Right atrium auricular region (tissue), 2 donors: ENCODE measurements around the gene HOXB3. TPM values are rescaled to one million over a fixed set of nuclear protein-coding genes. Genes with fewer than 3 reads are reported as not detected.

Experiments used
- DNase-seq: peaks from one replicate; pipeline ENCODE4 v3.0.0-alpha.2; 2019; ENCODE audit warnings: low spot score
- H3K27ac ChIP-seq, 2 donors: fragments of 200-600 bp; sonication (generic); 1 replicate in 1 of 2; 2 replicates in 1 of 2; pipeline ENCODE4 v1.5.1; 2016 to 2019
- H3K27me3 ChIP-seq, 2 donors: fragments of 200-600 bp; sonication (generic); one replicate each; pipeline versions ENCODE4 v1.5.1 to v1.6.0; 2017 to 2019
- H3K36me3 ChIP-seq: fragments of 200-600 bp; sonication (generic); one replicate; pipeline ENCODE4 v1.5.1; 2016
- H3K4me1 ChIP-seq, 2 donors: fragments of 200-600 bp; sonication (generic); one replicate each; pipeline versions ENCODE4 v1.5.1 to v1.6.0; 2017 to 2019
- H3K4me3 ChIP-seq, 2 donors: fragments of 200-600 bp; sonication (generic); 1 replicate in 1 of 2; 2 replicates in 1 of 2; pipeline ENCODE4 v1.5.1; 2017 to 2019; ENCODE audit warnings: mild to moderate bottlenecking in 1 of 2, moderate library complexity in 1 of 2
- H3K9me3 ChIP-seq, 2 donors: fragments of 200-600 bp; sonication (generic); one replicate each; pipeline ENCODE4 v1.5.1; 2019
- total RNA-seq, 2 donors: library from RNA; depleted of rRNA; stranded (reverse); fragments of >200 nt; gene quantifications; one replicate each; pipeline ENCODE4 v1.1.0, GENCODE V29; 2016
- TF ChIP-seq, protein P1 (sequence below), 2 donors: fragments of 200-600 bp; sonication (generic); IDR thresholded peaks; one replicate each; pipeline ENCODE4 v1.5.1; 2019; ENCODE audit warnings: antibody characterized with exemption in 2 of 2

HOXB3 gene
- total RNA-seq, 2 donors from 2014 or later = 0.82 to 1.2 TPM

DNA sequence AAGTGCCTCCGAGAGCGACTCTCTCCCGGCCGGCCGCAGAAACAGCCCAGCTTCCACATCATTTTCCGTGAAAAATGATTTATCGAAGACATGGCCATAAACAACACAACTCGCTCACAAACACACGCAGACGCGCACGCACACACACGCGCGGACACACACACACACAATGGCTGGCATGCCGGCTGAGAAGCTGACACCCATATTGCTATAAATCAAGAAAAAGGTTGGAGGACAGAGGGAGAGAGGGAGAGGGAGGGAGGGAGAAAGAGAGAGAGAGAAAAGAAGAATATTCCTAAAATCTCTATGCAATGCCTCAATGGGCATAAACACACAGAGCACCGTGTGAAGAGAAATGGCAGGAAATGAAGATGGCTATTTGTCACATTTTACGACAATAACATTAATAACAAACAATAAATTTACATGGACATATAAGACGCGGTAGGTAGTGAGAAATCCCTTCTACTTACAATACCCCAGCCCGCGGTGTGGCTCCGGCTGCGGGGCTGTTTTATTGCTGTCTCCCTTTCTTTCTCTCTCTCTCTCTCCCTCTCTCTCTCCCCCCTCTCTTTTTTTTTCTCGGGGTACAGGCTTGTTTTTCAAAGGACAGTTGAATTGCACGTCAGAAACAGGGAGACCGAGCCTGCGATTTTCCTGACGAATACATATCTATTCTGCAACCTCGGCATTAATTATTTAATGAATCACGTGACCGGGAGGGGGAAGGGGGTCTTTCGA is 21.4 kb downstream of the HOXB3 start:
- no peak overlapping the region for H3K27ac ChIP-seq
- peaks cover 0 to 8% of the 10 kb centered on the region in 2 donors for H3K4me1 ChIP-seq
- no peak overlapping the region for H3K4me3 ChIP-seq
- H3K36me3 ChIP-seq = no peaks in the 10 kb centered on the region
- DNase-seq = no peak
- no peaks in the 10 kb centered on the region for H3K9me3 ChIP-seq
- H3K27me3 ChIP-seq = peaks cover 0 to 16% of the 10 kb centered on the region in 2 donors
- TF ChIP-seq, protein P1, sequence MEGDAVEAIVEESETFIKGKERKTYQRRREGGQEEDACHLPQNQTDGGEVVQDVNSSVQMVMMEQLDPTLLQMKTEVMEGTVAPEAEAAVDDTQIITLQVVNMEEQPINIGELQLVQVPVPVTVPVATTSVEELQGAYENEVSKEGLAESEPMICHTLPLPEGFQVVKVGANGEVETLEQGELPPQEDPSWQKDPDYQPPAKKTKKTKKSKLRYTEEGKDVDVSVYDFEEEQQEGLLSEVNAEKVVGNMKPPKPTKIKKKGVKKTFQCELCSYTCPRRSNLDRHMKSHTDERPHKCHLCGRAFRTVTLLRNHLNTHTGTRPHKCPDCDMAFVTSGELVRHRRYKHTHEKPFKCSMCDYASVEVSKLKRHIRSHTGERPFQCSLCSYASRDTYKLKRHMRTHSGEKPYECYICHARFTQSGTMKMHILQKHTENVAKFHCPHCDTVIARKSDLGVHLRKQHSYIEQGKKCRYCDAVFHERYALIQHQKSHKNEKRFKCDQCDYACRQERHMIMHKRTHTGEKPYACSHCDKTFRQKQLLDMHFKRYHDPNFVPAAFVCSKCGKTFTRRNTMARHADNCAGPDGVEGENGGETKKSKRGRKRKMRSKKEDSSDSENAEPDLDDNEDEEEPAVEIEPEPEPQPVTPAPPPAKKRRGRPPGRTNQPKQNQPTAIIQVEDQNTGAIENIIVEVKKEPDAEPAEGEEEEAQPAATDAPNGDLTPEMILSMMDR (IDR thresholded peaks at IDR 0.05) = no peak

DNA sequence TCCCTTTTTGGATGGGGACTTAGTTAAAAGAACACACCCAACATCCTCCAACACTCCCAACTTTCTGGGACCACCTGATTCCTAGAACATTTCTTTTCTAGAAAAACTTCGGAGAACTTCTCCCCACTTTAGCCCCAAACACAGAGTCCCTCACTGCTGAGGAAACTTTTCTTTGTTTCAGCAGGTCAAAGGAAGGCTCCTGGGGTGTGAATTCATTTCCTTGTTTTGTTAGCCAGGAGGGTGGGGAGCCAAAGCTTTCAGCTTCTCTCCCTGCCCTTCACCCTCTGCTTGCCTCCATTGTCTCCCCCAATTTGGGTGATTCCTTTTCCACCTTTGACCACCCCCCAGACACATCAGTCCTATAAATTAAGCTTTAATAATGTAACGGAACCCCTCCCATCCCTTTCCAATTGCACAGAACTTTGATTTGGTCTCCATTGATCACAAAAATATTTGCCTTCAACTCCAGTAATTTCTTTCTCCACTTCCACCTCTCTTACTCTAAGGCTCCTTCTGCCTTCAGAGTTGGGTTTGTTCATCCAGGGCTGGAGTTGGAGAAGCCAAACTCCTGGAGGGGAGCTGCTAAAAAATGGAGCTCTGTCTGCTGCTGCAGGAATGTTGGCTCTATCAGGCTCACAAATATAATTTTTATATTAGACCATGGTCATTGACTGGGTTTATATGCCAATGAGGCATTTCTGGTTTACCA is 22.2 kb downstream of the HOXB3 start:
- peak overlapping the region in 1 of 2 donors; percentile 34 for H3K27ac ChIP-seq
- no peak overlapping the region for H3K4me3 ChIP-seq
- DNase-seq = no peak
- peaks cover 0 to 18% of the 10 kb centered on the region in 2 donors for H3K27me3 ChIP-seq
- H3K9me3 ChIP-seq = no peaks in the 10 kb centered on the region
- H3K4me1 ChIP-seq = peaks cover 0 to 8% of the 10 kb centered on the region in 2 donors
- TF ChIP-seq, protein P1 (IDR thresholded peaks at IDR 0.05) = no peak
- no peaks in the 10 kb centered on the region for H3K36me3 ChIP-seq

DNA sequence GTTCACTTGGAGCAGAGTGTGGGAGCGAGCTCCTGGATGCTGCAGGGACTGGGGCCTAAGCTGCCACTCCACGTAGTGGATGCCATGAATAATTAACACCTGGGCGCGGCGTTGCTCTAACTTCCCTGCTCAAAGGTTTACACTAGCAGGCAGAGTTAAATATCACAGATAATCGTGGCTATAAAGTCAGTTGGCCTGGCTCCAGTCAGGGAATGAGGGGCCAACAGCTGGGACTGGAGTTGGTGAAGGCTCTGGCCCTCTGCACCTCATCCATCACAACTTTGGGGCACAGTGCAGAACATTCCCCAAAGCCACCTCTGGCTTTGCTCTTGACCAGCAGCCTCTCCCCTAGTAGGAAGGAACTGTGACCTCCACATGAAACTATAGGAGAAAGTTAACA is 22.8 kb downstream of the HOXB3 start:
- peaks cover 0 to 8% of the 10 kb centered on the region in 2 donors for H3K4me1 ChIP-seq
- no peaks in the 10 kb centered on the region for H3K9me3 ChIP-seq
- TF ChIP-seq, protein P1 (IDR thresholded peaks at IDR 0.05) = no peak
- DNase-seq = no peak
- H3K4me3 ChIP-seq = no peak overlapping the region
- no peaks in the 10 kb centered on the region for H3K36me3 ChIP-seq
- peak overlapping the region in 1 of 2 donors; percentile 34 for H3K27ac ChIP-seq
- H3K27me3 ChIP-seq = peaks cover 0 to 18% of the 10 kb centered on the region in 2 donors

- Histone ChIP-seq H3K9me3 (no peaks in the 10 kb centered on the region), H3K4me1 (peaks cover 0 to 8% of the 10 kb centered on the region in 2 donors), H3K27me3 (peaks cover 0 to 18% of the 10 kb centered on the region in 2 donors), H3K27ac (no peak overlapping the region), H3K36me3 (no peaks in the 10 kb centered on the region), H3K4me3 (no peak overlapping the region)
- no peak for DNase-seq
- TF ChIP-seq, protein P1 (IDR thresholded peaks at IDR 0.05) = no peak
These were observed 23.3 kb downstream of the HOXB3 start for GRCh38 chr17:48566717-48567116.

GRCh38 chr17:48565925-48566710 is 23.9 kb downstream of the HOXB3 start:
- H3K9me3 ChIP-seq = no peaks in the 10 kb centered on the region
- no peak for DNase-seq
- TF ChIP-seq, protein P1 (IDR thresholded peaks at IDR 0.05) = no peak
- no peak overlapping the region for H3K27ac ChIP-seq
- H3K36me3 ChIP-seq = no peaks in the 10 kb centered on the region
- peaks cover 0 to 8% of the 10 kb centered on the region in 2 donors for H3K4me1 ChIP-seq
- peaks cover 0 to 18% of the 10 kb centered on the region in 2 donors for H3K27me3 ChIP-seq
- no peak overlapping the region for H3K4me3 ChIP-seq
